GM12878 (cell line): ENCODE data around the gene FAM229A. TPM values are rescaled to one million over a fixed set of nuclear protein-coding genes. Genes with fewer than 3 reads are reported as not detected.

Experiments used
- ATAC-seq: fragments of 200-7000 bp; cut with Tn5 transposase; 3 replicates; pipeline ENCODE4 v1.9.1; 2020; ENCODE audit warnings: mild to moderate bottlenecking, moderate library complexity
- BruUV-seq: library from RNA; stranded (reverse); fragments of 400-500 nt; replicated peaks from 2 replicates; lab custom pipeline; 2021; lab: Mats Ljungman, UMichigan
- CTCF ChIA-PET: fragments of 300-600 bp; sonication (Branson Sonifier 250); formaldehyde crosslinking; extraction: SDS; loops from one replicate; lab custom pipeline; 2021; ENCODE audit warnings: inconsistent platforms; lab: Yijun Ruan, JAX
- POLR2A ChIA-PET: fragments of 350-600 bp; formaldehyde crosslinking; extraction: SDS; loops from one replicate; lab custom pipeline; 2021; ENCODE audit warnings: inconsistent platforms; lab: Charles Lee
- RAD21 ChIA-PET: fragments of 300-600 bp; sonication (Branson Sonifier 250); formaldehyde crosslinking; loops from one replicate; lab custom pipeline; 2023; ENCODE audit warnings: antibody characterized with exemption; ENCODE audit not compliant: unreplicated experiment; lab: Charles Lee
- SMC1A ChIA-PET: fragments of 300-600 bp; sonication (Branson Sonifier 250); formaldehyde crosslinking; loops from one replicate; lab custom pipeline; 2023; ENCODE audit not compliant: unreplicated experiment, uncharacterized antibody; lab: Charles Lee
- DNase-seq: peaks from one replicate; pipeline ENCODE4 v3.0.0-alpha.2; 2011; ENCODE audit warnings: low read depth, low spot score
- FAIRE-seq: peaks from 3 replicates; lab custom pipeline; 2011; peaks lifted over from hg19 to GRCh38; lab: Jason Lieb, UNC
- H2AFZ ChIP-seq: 2 replicates; pipeline ENCODE4 v1.6.0; 2011; ENCODE audit warnings: low read depth, low read length, control low read depth; ENCODE audit not compliant: control insufficient read depth
- H3K27ac ChIP-seq: 2 replicates; pipeline ENCODE4 v1.5.1; 2011; ENCODE audit warnings: control low read depth; ENCODE audit not compliant: control insufficient read depth, insufficient read depth
- H3K27me3 ChIP-seq, 2 experiments: replicated peaks in 1 of 2; 2 replicates each; pipeline versions ENCODE4 v1.6.0 to v1.6.1; 2011; ENCODE audit warnings: low read length in 1 of 2; ENCODE audit not compliant: control insufficient read depth in 2 of 2, insufficient read depth in 2 of 2
- H3K36me3 ChIP-seq, 2 experiments: 2 replicates each; pipeline ENCODE4 v1.5.1; 2011; ENCODE audit warnings: low read length in 1 of 2; ENCODE audit not compliant: control insufficient read depth in 2 of 2, insufficient read depth in 2 of 2
- H3K4me1 ChIP-seq: 2 replicates; pipeline ENCODE4 v1.6.1; 2011; ENCODE audit warnings: mild to moderate bottlenecking, low read length, moderate library complexity, mixed read lengths; ENCODE audit not compliant: control insufficient read depth, insufficient read depth
- H3K4me2 ChIP-seq: 2 replicates; pipeline ENCODE4 v1.6.0; 2011; ENCODE audit warnings: control low read depth; ENCODE audit not compliant: control insufficient read depth, insufficient read depth
- H3K4me3 ChIP-seq: fragments of 200-600 bp; sonication (generic); 2 replicates; pipeline ENCODE4 v1.5.1; 2016
- H3K79me2 ChIP-seq: 2 replicates; pipeline ENCODE4 v1.6.0; 2011; ENCODE audit warnings: low read length; ENCODE audit not compliant: control insufficient read depth, insufficient read depth
- H3K9ac ChIP-seq: 2 replicates; pipeline ENCODE4 v1.8.0; 2011; ENCODE audit warnings: low read length, control low read depth, mixed read lengths; ENCODE audit not compliant: control insufficient read depth, insufficient read depth
- H3K9me3 ChIP-seq: replicated peaks from 3 replicates; pipeline ENCODE4 v1.5.1; 2011; ENCODE audit warnings: mild to moderate bottlenecking, low read length; ENCODE audit not compliant: control insufficient read depth, insufficient read depth
- H4K20me1 ChIP-seq: 2 replicates; pipeline ENCODE4 v1.6.0; 2011; ENCODE audit not compliant: control insufficient read depth, insufficient read depth
- ATF7 ChIP-seq: fragments of 450-650 bp; IDR thresholded peaks from 2 replicates; pipeline ENCODE4 v1.6.1; 2016; ENCODE audit warnings: low read depth, mild to moderate bottlenecking
- CHD1 ChIP-seq: IDR thresholded peaks from 2 replicates; pipeline ENCODE4 v1.6.1; 2012; ENCODE audit warnings: low read depth, low read length, improper control_type of control experiment
- CUX1 ChIP-seq: IDR thresholded peaks from 2 replicates; pipeline ENCODE4 v1.6.1; 2012; ENCODE audit warnings: improper control_type of control experiment, low read depth, low read length; ENCODE audit not compliant: insufficient replicate concordance
- E2F4 ChIP-seq: IDR thresholded peaks from 2 replicates; pipeline ENCODE4 v1.6.1; 2012; ENCODE audit warnings: low read depth, low read length, improper control_type of control experiment
- FOXK2 ChIP-seq: fragments of 450-650 bp; IDR thresholded peaks from 2 replicates; pipeline ENCODE4 v1.6.1; 2017; ENCODE audit warnings: mild to moderate bottlenecking, moderate library complexity
- KAT2A ChIP-seq: conservative IDR thresholded peaks from 2 replicates; pipeline ENCODE4 v1.6.1; 2011; ENCODE audit warnings: low read depth, low read length; ENCODE audit not compliant: control insufficient read depth
- KDM1A ChIP-seq: fragments of 200-600 bp; sonication (generic); IDR thresholded peaks from 2 replicates; pipeline ENCODE4 v1.6.1; 2016; ENCODE audit warnings: borderline replicate concordance
- NBN ChIP-seq: fragments of 450-650 bp; IDR thresholded peaks from 2 replicates; pipeline ENCODE4 v1.6.1; 2016
- POLR2AphosphoS2 ChIP-seq: IDR thresholded peaks from 2 replicates; pipeline ENCODE4 v1.6.1; 2011; ENCODE audit warnings: low read depth, mild to moderate bottlenecking, low read length, improper control_type of control experiment, moderate library complexity
- RAD21 ChIP-seq: IDR thresholded peaks from 2 replicates; pipeline ENCODE4 v1.6.1; 2011; ENCODE audit warnings: mild to moderate bottlenecking, low read depth, low read length, moderate library complexity; ENCODE audit not compliant: insufficient read depth
- RELA ChIP-seq: fragments of 450-650 bp; IDR thresholded peaks from 2 replicates; pipeline ENCODE4 v1.8.0; 2014; ENCODE audit warnings: borderline replicate concordance; ENCODE audit not compliant: partially characterized antibody
- REST ChIP-seq: IDR thresholded peaks from 2 replicates; pipeline ENCODE4 v1.6.1; 2012; ENCODE audit warnings: mild to moderate bottlenecking, low read depth, low read length
- SMAD1 ChIP-seq: fragments of 450-650 bp; IDR thresholded peaks from 2 replicates; pipeline ENCODE4 v1.6.1; 2018; ENCODE audit warnings: mild to moderate bottlenecking, low read depth; ENCODE audit not compliant: partially characterized antibody
- SMC3 ChIP-seq: IDR thresholded peaks from 2 replicates; pipeline ENCODE4 v1.6.1; 2011; ENCODE audit warnings: low read length, improper control_type of control experiment, borderline replicate concordance
- SRF ChIP-seq, 2 experiments: IDR thresholded peaks; 2 replicates each; pipeline ENCODE4 v1.6.1; 2011; ENCODE audit warnings: low read depth in 2 of 2, low read length in 2 of 2, mild to moderate bottlenecking in 1 of 2, moderate library complexity in 1 of 2
- WRNIP1 ChIP-seq: IDR thresholded peaks from 2 replicates; pipeline ENCODE4 v1.6.1; 2011; ENCODE audit warnings: low read depth, low read length, improper control_type of control experiment, borderline replicate concordance
- WGBS: methylation state at CpG from one replicate; pipeline ENCODE4 v1.1.6; 2016; ENCODE audit warnings: low lambda C conversion rate; ENCODE audit not compliant: insufficient replicate concordance, insufficient coverage; ENCODE audit errors: missing lambda C conversion rate; 5-methylcytosine and 5-hydroxymethylcytosine counted together
- in situ Hi-C: fragments of 300-500 bp; cut with MboI; formaldehyde crosslinking; loops from 9 replicates; pipeline ENCODE4 v1.14.3; 2018; ENCODE audit warnings: mixed read lengths
- intact Hi-C: fragments of 100-400 bp; cut with micrococcal nuclease; formaldehyde crosslinking; loops from one replicate; pipeline ENCODE4 v1.14.2; 2022; ENCODE audit not compliant: unreplicated experiment
- polyA plus RNA-seq, 11 experiments: library from polyadenylated mRNA; depleted of rRNA in 4 of 11; unstranded in 6 of 11; stranded (reverse) in 5 of 11; fragments of >200 nt; fragmentation: Nextera tagmentation in 4 of 11; fragmentation: Illumina TruSeq in 1 of 11; extraction: Ambion mirVana in 4 of 11; extraction: Trizol in 1 of 11; gene quantifications; 1 replicate in 1 of 11; 2 replicates in 10 of 11; pipeline versions ENCODE4 v1.2.1 to v1.2.3, GENCODE V29; 2011 to 2016; ENCODE audit warnings: inconsistent platforms in 2 of 11, missing spikeins in 2 of 11, low read depth in 1 of 11
- total RNA-seq, 4 experiments: library from RNA; depleted of rRNA in 3 of 4; stranded (reverse); fragments of >200 nt in 3 of 4; fragmentation: Illumina TruSeq in 1 of 4; extraction: Trizol in 1 of 4; gene quantifications; 2 replicates each; pipeline versions ENCODE4 v1.2.1 to v1.2.3, GENCODE V29; 2013 to 2021

The FAM229A gene
- total and polyA plus RNA-seq, 10 of the 15 experiments (the other 5 are each of a cell fraction or from before 2014, with no cell fraction given) = 0.02 to 5.3 (median 1.4) TPM; not detected in 1

- Histone ChIP-seq H3K4me2 (no peak overlapping the region), H3K79me2 (peaks cover 6% of the 10 kb centered on the region), H3K4me3 (no peak overlapping the region), H2AFZ (no peak overlapping the region), H3K9me3 (no peaks in the 10 kb centered on the region), H3K4me1 (no peaks in the 10 kb centered on the region; the same call in 1 of the 2 replicates), H3K27me3 (no peaks in the 10 kb centered on the region), H3K36me3 (peaks cover 0 to 17% of the 10 kb centered on the region in 2 experiments; a peak in 2 of 4 replicates), H4K20me1 (no peaks in the 10 kb centered on the region), H3K9ac (no peak overlapping the region), H3K27ac (no peak overlapping the region)
- BruUV-seq = no TSS peak
- no peak for TF ChIP-seq POLR2AphosphoS2
- TF ChIP-seq RELA = no peak
- no peak for TF ChIP-seq ATF7
- TF ChIP-seq NBN = no peak
- TF ChIP-seq CUX1 = no peak
- TF ChIP-seq RAD21 = no peak
- TF ChIP-seq CHD1 = no peak
- no peak for TF ChIP-seq E2F4
- TF ChIP-seq REST = no peak
- no peak for TF ChIP-seq FOXK2
- no peak for TF ChIP-seq SMC3
- TF ChIP-seq SMAD1 = no peak
- no peak for TF ChIP-seq KAT2A
- no peak for TF ChIP-seq WRNIP1
- TF ChIP-seq KDM1A = no peak
- no peak for TF ChIP-seq SRF (IDR thresholded peaks at IDR 0.05; ENCODE audit: low read depth in 2 of 2, low read length in 2 of 2)
- 90% methylated on average over 5 of the region's 6 CpGs for WGBS
- in situ Hi-C loops (no loop called here), intact Hi-C loops (no loop called here)
- SMC1A ChIA-PET = interaction anchor here (1.3 to 1.5 kb wide), 2 partner anchors 12 to 55 kb away, joined by 3 to 5 read pairs; no protein-coding TSS in a partner anchor
- CTCF ChIA-PET = interaction anchor here (1.1 kb wide), 1 partner anchor 173 kb away, joined by 4 read pairs; no protein-coding TSS in a partner anchor
- POLR2A ChIA-PET = interaction anchor here (1.0 kb wide), 1 partner anchor 52 kb away, joined by 3 read pairs; the partner anchor contains the start of gene MARCKSL1
- RAD21 ChIA-PET = no interaction called here
- FAIRE-seq (no peak), ATAC-seq (no peak), DNase-seq (no peak)
These were observed 26.4 kb upstream of the FAM229A start for GRCh38 chr1:32388641-32389040.
